T-cell (primary cell): ENCODE measurements around the gene TRH. TPM values are rescaled to one million over a fixed set of nuclear protein-coding genes. Genes with fewer than 3 reads are reported as not detected.

Experiments
- ATAC-seq, 4 experiments: fragments of 200-7000 bp in 3 of 4; fragments of 150-1000 bp in 1 of 4; cut with Tn5 transposase; replicated peaks in 1 of 4; 1 replicate in 3 of 4; 2 replicates in 1 of 4; pipeline ENCODE4 v1.10.0; 2021; ENCODE audit warnings: moderate library complexity in 3 of 4, mild to moderate bottlenecking in 2 of 4, moderate number of reproducible peaks in 1 of 4
- CTCF ChIA-PET, 2 donors: fragments of 300-600 bp; sonication (Branson Sonifier 250); formaldehyde crosslinking; loops; one replicate each; lab custom pipeline; 2022; ENCODE audit warnings: antibody characterized with exemption in 2 of 2; lab: Charles Lee
- POLR2A ChIA-PET, 2 donors: fragments of 300-600 bp; sonication (Branson Sonifier 250); formaldehyde crosslinking; loops; one replicate each; lab custom pipeline; 2022; ENCODE audit warnings: antibody characterized with exemption in 2 of 2; lab: Charles Lee
- DNase-seq, 35 experiments: peaks; one replicate each; pipeline versions ENCODE4 v3.0.0 to v3.0.0-alpha.2; 2013 to 2023
- H3K27ac ChIP-seq: one replicate; pipeline ENCODE4 v1.5.1; 2013; ENCODE audit warnings: low read length
- H3K27me3 ChIP-seq, 2 experiments: replicated peaks in 1 of 2; 1 replicate in 1 of 2; 2 replicates in 1 of 2; pipeline versions ENCODE4 v1.6.1 to v1.7.0; 2013; ENCODE audit warnings: low read length in 1 of 2, mixed read lengths in 1 of 2; ENCODE audit not compliant: control insufficient read depth in 2 of 2, insufficient read depth in 2 of 2; ENCODE audit errors: extremely low read depth in 1 of 2
- H3K36me3 ChIP-seq, 2 donors: 1 replicate in 1 of 2; 2 replicates in 1 of 2; pipeline versions ENCODE4 v1.6.1 to v1.7.0; 2013; ENCODE audit warnings: low read length in 1 of 2; ENCODE audit not compliant: control insufficient read depth in 2 of 2, insufficient read depth in 1 of 2; ENCODE audit errors: extremely low read depth in 1 of 2
- H3K4me1 ChIP-seq, 2 experiments: 1 replicate in 1 of 2; 2 replicates in 1 of 2; pipeline versions ENCODE4 v1.6.1 to v1.7.0; 2013; ENCODE audit warnings: low read length in 2 of 2, mixed read lengths in 1 of 2; ENCODE audit not compliant: insufficient read depth in 2 of 2, control insufficient read depth in 1 of 2; ENCODE audit errors: extremely low read depth in 1 of 2
- H3K4me3 ChIP-seq, 2 donors: 1 replicate in 1 of 2; 2 replicates in 1 of 2; pipeline versions ENCODE4 v1.5.1 to v1.7.0; 2013; ENCODE audit warnings: mild to moderate bottlenecking in 2 of 2, low read length in 1 of 2, moderate library complexity in 1 of 2; ENCODE audit not compliant: control insufficient read depth in 1 of 2; ENCODE audit errors: extremely low read depth in 1 of 2
- H3K9me3 ChIP-seq: 2 replicates; pipeline ENCODE4 v1.7.0; 2013
- H3K27ac Mint-ChIP-seq, 2 donors: one replicate each; pipeline ENCODE4 v1.8.0; 2020 to 2021; ENCODE audit warnings: mild to moderate bottlenecking in 2 of 2, mixed read lengths in 2 of 2
- H3K27me3 Mint-ChIP-seq, 2 donors: one replicate each; pipeline ENCODE4 v1.8.0; 2021 to 2022; ENCODE audit warnings: mixed read lengths in 2 of 2
- H3K36me3 Mint-ChIP-seq: one replicate; pipeline ENCODE4 v1.8.0; 2021; ENCODE audit warnings: mixed read lengths
- H3K4me1 Mint-ChIP-seq, 3 donors: one replicate each; pipeline ENCODE4 v1.8.0; 2020 to 2022; ENCODE audit warnings: mixed read lengths in 3 of 3, mild to moderate bottlenecking in 1 of 3
- H3K4me3 Mint-ChIP-seq, 3 donors: one replicate each; pipeline ENCODE4 v1.8.0; 2020 to 2022; ENCODE audit warnings: mild to moderate bottlenecking in 3 of 3, mixed read lengths in 3 of 3, moderate library complexity in 3 of 3
- H3K9me3 Mint-ChIP-seq, 3 donors: one replicate each; pipeline ENCODE4 v1.8.0; 2020 to 2022; ENCODE audit warnings: mixed read lengths in 3 of 3
- WGBS: methylation state at CpG from one replicate; pipeline ENCODE4 v1.1.5; 2013; ENCODE audit warnings: missing lambda C conversion rate; ENCODE audit not compliant: insufficient coverage; 5-methylcytosine and 5-hydroxymethylcytosine counted together
- total RNA-seq, 35 experiments: library from RNA in 6 of 35; stranded (reverse) in 6 of 35; fragments of 120-200 nt in 1 of 35; gene quantifications; one replicate each; pipeline versions ENCODE4 v1.2.1 to v1.2.4 and lab custom pipeline; 2013 to 2026

Gene TRH
- total RNA-seq, 5 donors from 2014 or later (not counting 1 experiment from before 2014, with no cell fraction given), result not detected

DNA sequence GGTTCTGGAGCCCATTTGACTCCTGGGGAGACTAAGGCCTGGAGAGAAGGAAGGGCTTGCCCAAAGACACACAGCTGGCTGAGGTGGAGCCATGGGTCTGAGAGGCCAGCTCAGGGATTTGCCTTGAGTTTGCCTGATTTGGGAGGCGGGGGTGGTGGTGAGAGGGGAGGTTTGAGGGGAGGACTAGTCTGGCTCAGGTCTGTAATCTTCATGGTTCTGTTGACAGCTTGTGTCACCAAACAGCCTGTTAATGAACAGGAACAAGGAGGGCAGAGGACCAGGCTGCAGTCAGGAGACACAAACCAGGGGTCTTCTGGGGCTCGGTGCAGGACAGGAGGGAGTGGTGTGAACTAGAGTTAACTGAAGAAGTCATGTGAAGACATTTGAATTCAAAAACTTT, 3.6 kb downstream of the TRH start:
- no peaks in the 10 kb centered on the region for H3K9me3 ChIP-seq
- H3K27me3 ChIP-seq, result peaks cover 0 to 55% of the 10 kb centered on the region in 2 experiments
- WGBS, result no CpG with 5 or more reads among the region's 2 CpGs
- no peak for DNase-seq
- no peak for ATAC-seq
- ChIA-PET CTCF (no interaction called here), POLR2A (no interaction called here)
- peaks cover 0 to 20% of the 10 kb centered on the region in 2 experiments for H3K4me1 ChIP-seq
- Mint-ChIP-seq H3K9me3 (no peaks in the 10 kb centered on the region), H3K27me3 (peaks cover 31 to 47% of the 10 kb centered on the region in 2 donors), H3K4me3 (no peak overlapping the region), H3K27ac (no peak overlapping the region), H3K4me1 (peaks cover 8 to 14% (median 10%) of the 10 kb centered on the region in 3 donors), H3K36me3 (no peaks in the 10 kb centered on the region)
- H3K27ac ChIP-seq, result no peak overlapping the region
- H3K36me3 ChIP-seq, result no peaks in the 10 kb centered on the region
- H3K4me3 ChIP-seq, result no peak overlapping the region

DNA sequence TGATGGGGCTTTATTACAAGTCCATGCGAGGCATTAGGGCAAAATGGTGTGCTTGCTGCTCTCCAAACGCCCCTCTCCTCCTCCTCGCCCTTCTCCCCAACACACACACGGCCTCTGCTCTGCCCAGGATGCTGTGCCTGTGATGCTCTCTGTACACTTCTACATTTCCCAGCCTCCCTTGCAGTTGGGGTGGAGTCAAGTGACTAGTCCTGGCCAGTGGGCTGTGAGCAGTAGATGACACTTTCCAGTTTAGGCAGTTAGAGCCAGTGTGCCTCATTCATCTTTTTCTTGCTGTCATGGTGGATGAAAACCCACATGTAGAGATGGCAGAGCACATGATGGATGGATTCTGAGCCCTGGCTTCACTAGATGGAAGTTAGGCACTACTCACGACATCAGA, 5.4 kb downstream of the TRH start:
- peaks cover 27 to 34% of the 10 kb centered on the region in 2 donors for H3K27me3 Mint-ChIP-seq
- ChIA-PET POLR2A (no interaction called here), CTCF (no interaction called here)
- peaks cover 0 to 11% of the 10 kb centered on the region in 2 experiments for H3K4me1 ChIP-seq
- H3K27ac ChIP-seq, result no peak overlapping the region
- 71% methylated on average over 4 of the region's 5 CpGs for WGBS
- no peaks in the 10 kb centered on the region for H3K9me3 Mint-ChIP-seq
- H3K27me3 ChIP-seq, result peaks cover 0 to 38% of the 10 kb centered on the region in 2 experiments
- H3K36me3 Mint-ChIP-seq, result no peaks in the 10 kb centered on the region
- ATAC-seq (no peak), DNase-seq (no peak)
- H3K4me3 Mint-ChIP-seq, result no peak overlapping the region
- H3K4me1 Mint-ChIP-seq, result peaks cover 4 to 8% (median 6%) of the 10 kb centered on the region in 3 donors
- H3K9me3 ChIP-seq, result no peaks in the 10 kb centered on the region
- H3K4me3 ChIP-seq, result no peak overlapping the region
- no peaks in the 10 kb centered on the region for H3K36me3 ChIP-seq
- H3K27ac Mint-ChIP-seq, result no peak overlapping the region

- Mint-ChIP-seq H3K4me3 (no peak overlapping the region), H3K27me3 (peaks cover 0 to 3% of the 10 kb centered on the region in 2 donors), H3K4me1 (no peaks in the 10 kb centered on the region), H3K9me3 (no peaks in the 10 kb centered on the region), H3K36me3 (no peaks in the 10 kb centered on the region), H3K27ac (no peak overlapping the region)
- ChIA-PET POLR2A (no interaction called here), CTCF (interaction anchor here in 1 of 2 donors (0.5 kb wide), 1 partner anchor 46 kb away, joined by 4 read pairs; no protein-coding TSS in a partner anchor)
- no peaks in the 10 kb centered on the region for H3K4me1 ChIP-seq
- H3K27ac ChIP-seq, result no peak overlapping the region
- peaks cover 0 to 8% of the 10 kb centered on the region in 2 experiments for H3K27me3 ChIP-seq
- no peaks in the 10 kb centered on the region for H3K9me3 ChIP-seq
- DNase-seq (no peak), ATAC-seq (no peak)
- no peaks in the 10 kb centered on the region for H3K36me3 ChIP-seq
- H3K4me3 ChIP-seq, result no peak overlapping the region
- 86% methylated on average over 8 of the region's 8 CpGs for WGBS
Measured at GRCh38 chr3:129983561-129983960, 9.0 kb downstream of the TRH start.

DNA sequence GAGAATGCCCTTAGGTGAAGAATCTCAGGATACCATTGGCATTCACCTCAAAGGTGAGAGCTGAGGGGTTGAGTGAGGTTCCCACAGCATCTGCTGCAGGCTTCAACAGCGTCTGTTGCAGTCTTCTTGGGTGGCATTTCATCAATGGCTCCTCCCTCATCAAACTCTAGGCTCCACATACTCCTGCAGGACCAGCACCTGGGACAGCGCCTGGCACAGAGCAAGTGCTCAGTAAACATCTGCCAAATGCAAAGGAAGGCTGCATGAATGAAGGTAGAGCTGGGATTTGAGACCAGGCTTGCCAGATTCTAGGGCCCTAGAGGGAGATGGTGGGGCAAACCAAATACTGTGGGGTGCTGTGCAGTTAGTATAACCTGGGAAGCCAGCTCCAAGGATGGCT, 9.6 kb downstream of the TRH start:
- H3K27me3 Mint-ChIP-seq, result no peaks in the 10 kb centered on the region
- H3K27ac Mint-ChIP-seq, result no peak overlapping the region
- WGBS, result no CpG with 5 or more reads among the region's 2 CpGs
- H3K4me3 ChIP-seq, result no peak overlapping the region
- POLR2A ChIA-PET, result no interaction called here
- no peaks in the 10 kb centered on the region for H3K4me1 Mint-ChIP-seq
- no peaks in the 10 kb centered on the region for H3K9me3 ChIP-seq
- ATAC-seq (no peak), DNase-seq (no peak)
- no peaks in the 10 kb centered on the region for H3K9me3 Mint-ChIP-seq
- H3K27me3 ChIP-seq, result peaks cover 0 to 5% of the 10 kb centered on the region in 2 experiments
- no peaks in the 10 kb centered on the region for H3K4me1 ChIP-seq
- no peak overlapping the region for H3K27ac ChIP-seq
- H3K36me3 Mint-ChIP-seq, result no peaks in the 10 kb centered on the region
- no peak overlapping the region for H3K4me3 Mint-ChIP-seq
- H3K36me3 ChIP-seq, result no peaks in the 10 kb centered on the region
- CTCF ChIA-PET, result interaction anchor here in 1 of 2 donors (0.5 kb wide), 1 partner anchor 47 kb away, joined by 4 read pairs; no protein-coding TSS in a partner anchor

DNA sequence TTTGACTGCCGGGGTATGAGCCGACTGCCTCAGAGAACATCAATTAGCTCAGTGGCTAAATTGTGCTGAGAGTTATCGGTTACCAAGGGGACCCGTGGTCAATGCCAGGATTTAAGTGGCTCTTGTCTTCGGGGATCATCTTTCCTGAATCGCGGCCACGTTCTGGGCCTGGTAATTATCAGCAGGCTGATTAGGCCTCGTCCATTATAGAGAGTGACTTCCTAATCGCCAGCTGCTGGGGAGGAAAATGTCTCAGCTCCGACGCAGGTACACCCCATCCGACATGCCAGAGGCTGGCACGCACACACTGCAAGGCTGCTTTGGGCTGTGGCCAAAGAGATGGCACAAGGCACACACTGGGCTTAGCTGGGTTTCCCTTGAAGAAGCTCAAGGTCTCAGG, 10.6 kb downstream of the TRH start:
- ChIA-PET POLR2A (no interaction called here), CTCF (no interaction called here)
- H3K4me1 ChIP-seq, result no peaks in the 10 kb centered on the region
- H3K27ac ChIP-seq, result no peak overlapping the region
- Mint-ChIP-seq H3K27ac (no peak overlapping the region), H3K27me3 (peaks cover 0 to 5% of the 10 kb centered on the region in 2 donors), H3K9me3 (no peaks in the 10 kb centered on the region), H3K36me3 (no peaks in the 10 kb centered on the region), H3K4me1 (no peaks in the 10 kb centered on the region), H3K4me3 (no peak overlapping the region)
- no peaks in the 10 kb centered on the region for H3K36me3 ChIP-seq
- no peak for ATAC-seq
- no peak for DNase-seq
- H3K4me3 ChIP-seq, result no peak overlapping the region
- WGBS, result 90% methylated on average over 14 of the region's 14 CpGs
- H3K27me3 ChIP-seq, result peaks cover 0 to 8% of the 10 kb centered on the region in 2 experiments
- no peaks in the 10 kb centered on the region for H3K9me3 ChIP-seq

- Mint-ChIP-seq H3K9me3 (no peaks in the 10 kb centered on the region), H3K36me3 (no peaks in the 10 kb centered on the region), H3K4me3 (no peak overlapping the region), H3K27me3 (peaks cover 7 to 15% of the 10 kb centered on the region in 2 donors), H3K4me1 (no peaks in the 10 kb centered on the region), H3K27ac (no peak overlapping the region)
- Histone ChIP-seq H3K4me3 (no peak overlapping the region), H3K27me3 (peaks cover 0 to 13% of the 10 kb centered on the region in 2 experiments), H3K9me3 (peaks cover 2% of the 10 kb centered on the region), H3K36me3 (no peaks in the 10 kb centered on the region), H3K27ac (no peak overlapping the region), H3K4me1 (no peaks in the 10 kb centered on the region)
- WGBS, result 86% methylated on average over 4 of the region's 10 CpGs
- DNase-seq (no peak), ATAC-seq (no peak)
- CTCF ChIA-PET, result no interaction called here
- POLR2A ChIA-PET, result no interaction called here
Measured at GRCh38 chr3:129988429-129988828, 13.9 kb downstream of the TRH start.

GRCh38 chr3:129989414-129989813, 14.9 kb downstream of the TRH start:
- H3K4me1 Mint-ChIP-seq, result no peaks in the 10 kb centered on the region
- ChIA-PET POLR2A (no interaction called here), CTCF (no interaction called here)
- H3K27me3 Mint-ChIP-seq, result peaks cover 7 to 21% of the 10 kb centered on the region in 2 donors
- Histone ChIP-seq H3K9me3 (peaks cover 2% of the 10 kb centered on the region), H3K4me1 (no peaks in the 10 kb centered on the region), H3K36me3 (no peaks in the 10 kb centered on the region), H3K27ac (no peak overlapping the region), H3K4me3 (no peak overlapping the region), H3K27me3 (peaks cover 0 to 13% of the 10 kb centered on the region in 2 experiments)
- no peak overlapping the region for H3K4me3 Mint-ChIP-seq
- H3K27ac Mint-ChIP-seq, result no peak overlapping the region
- H3K9me3 Mint-ChIP-seq, result no peaks in the 10 kb centered on the region
- ATAC-seq (no peak), DNase-seq (no peak)
- no peaks in the 10 kb centered on the region for H3K36me3 Mint-ChIP-seq
- WGBS, result 80% methylated on average over 5 of the region's 6 CpGs
